HG02623 (cell line): ENCODE results near the gene SLC9A3.

Source experiments
- ATAC-seq: cut with Tn5 transposase; IDR thresholded peaks from one replicate; pipeline ENCODE4 v1.9.1; 2021; ENCODE audit warnings: moderate library complexity; ENCODE audit not compliant: unreplicated experiment

The SLC9A3 gene

GRCh38 chr5:527646-528628 is 3.7 kb upstream of the SLC9A3 start:
- no peak for ATAC-seq

GRCh38 chr5:526456-527088 is 2.3 kb upstream of the SLC9A3 start:
- ATAC-seq: no peak

- no peak for ATAC-seq
Measured at GRCh38 chr5:525916-526315, 1.7 kb upstream of the SLC9A3 start.

GRCh38 chr5:524973-525761 is 918 bp upstream of the SLC9A3 start:
- ATAC-seq: no peak

- no peak for ATAC-seq
Measured at GRCh38 chr5:523441-524222, 617 bp downstream of the SLC9A3 start.

GRCh38 chr5:522899-523440 is 1.3 kb downstream of the SLC9A3 start:
- no peak for ATAC-seq

GRCh38 chr5:522116-522515 is 2.1 kb downstream of the SLC9A3 start:
- ATAC-seq: no peak

- no peak for ATAC-seq
Measured at GRCh38 chr5:521680-522079, 2.6 kb downstream of the SLC9A3 start.

GRCh38 chr5:520850-521226 is 3.4 kb downstream of the SLC9A3 start:
- no peak for ATAC-seq

- ATAC-seq: no peak
Measured at GRCh38 chr5:520196-520849, 3.9 kb downstream of the SLC9A3 start.

GRCh38 chr5:518721-519120 is 5.5 kb downstream of the SLC9A3 start:
- no peak for ATAC-seq

GRCh38 chr5:517535-518100 is 6.6 kb downstream of the SLC9A3 start:
- no peak for ATAC-seq

- no peak for ATAC-seq
Measured at GRCh38 chr5:516980-517379, 7.3 kb downstream of the SLC9A3 start.

GRCh38 chr5:516338-516925 is 7.8 kb downstream of the SLC9A3 start:
- ATAC-seq: no peak

GRCh38 chr5:515273-515836 is 8.9 kb downstream of the SLC9A3 start:
- ATAC-seq: no peak

- ATAC-seq: no peak
Measured at GRCh38 chr5:514673-515072, 9.6 kb downstream of the SLC9A3 start.

- no peak for ATAC-seq
Measured at GRCh38 chr5:514101-514485, 10.2 kb downstream of the SLC9A3 start.

GRCh38 chr5:513216-514100 is 10.8 kb downstream of the SLC9A3 start:
- no peak for ATAC-seq
